Esophagus mucosa (tissue), 1 donor: ENCODE data around the gene SLC36A1. TPM values are rescaled to one million over a fixed set of nuclear protein-coding genes. Genes with fewer than 3 reads are reported as not detected.
"Not testable (repeated sequence)": the region's sequence is repeated elsewhere in the genome, so short reads cannot be mapped to it uniquely, and the experiment has no call there.

Experiments
- ATAC-seq: fragments of 200-7000 bp; cut with Tn5 transposase; one replicate; pipeline ENCODE4 v1.9.1; 2020
- total RNA-seq: library from RNA; stranded (reverse); gene quantifications from one replicate; pipeline ENCODE4 v1.2.4, GENCODE V29; 2023
- donor health status: DM: yes; HTN: yes; CAD: no.

The SLC36A1 gene
- total RNA-seq = 5.9 TPM

DNA sequence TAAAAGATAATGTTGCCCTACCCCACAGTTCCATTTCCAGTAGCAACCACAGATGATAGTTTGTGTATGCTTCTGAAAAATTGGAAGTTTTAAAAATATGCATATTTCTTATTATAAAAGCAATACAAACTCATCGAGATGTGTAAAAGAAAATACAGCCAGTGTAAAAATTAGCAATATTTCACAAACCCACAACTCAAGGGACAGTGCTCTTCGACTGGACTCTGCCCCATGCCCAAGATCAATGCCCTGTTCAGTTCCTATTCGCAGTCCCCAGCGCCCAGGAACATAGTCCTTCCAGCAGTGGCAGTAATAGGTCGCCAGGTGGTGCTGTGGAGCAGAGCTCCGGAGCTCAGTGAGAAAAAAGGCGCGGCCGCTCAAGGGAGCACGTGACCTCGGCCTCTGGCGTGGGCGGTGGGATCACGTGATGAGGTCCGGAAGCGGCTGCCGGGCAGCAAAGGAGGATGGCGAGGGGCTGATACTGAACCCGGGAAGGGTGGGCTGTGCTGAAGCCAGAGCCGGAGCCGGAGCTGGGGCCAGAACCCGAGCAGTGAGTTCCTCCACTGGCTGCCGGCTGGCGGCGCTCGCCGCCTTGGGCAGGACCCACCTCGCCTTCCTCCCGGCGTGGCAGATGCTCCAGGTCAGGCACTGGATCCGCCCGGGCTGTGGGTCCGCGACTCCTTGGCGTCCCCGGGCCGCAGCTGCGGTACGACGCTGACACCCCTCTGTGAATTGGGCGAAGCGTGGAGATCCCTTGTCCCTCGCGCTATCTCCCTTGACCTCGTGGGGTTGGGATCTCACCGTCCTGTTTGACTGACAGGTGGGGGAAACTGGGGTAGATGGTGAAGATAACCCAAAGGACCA is at the start of gene SLC36A1:
TSS of gene SLC36A1 (plus strand) at position 430 of the 864 bp plus-strand sequence. CDS start 11,190 bp downstream, outside the sequence.
- ATAC-seq = peak; percentile 100

DNA sequence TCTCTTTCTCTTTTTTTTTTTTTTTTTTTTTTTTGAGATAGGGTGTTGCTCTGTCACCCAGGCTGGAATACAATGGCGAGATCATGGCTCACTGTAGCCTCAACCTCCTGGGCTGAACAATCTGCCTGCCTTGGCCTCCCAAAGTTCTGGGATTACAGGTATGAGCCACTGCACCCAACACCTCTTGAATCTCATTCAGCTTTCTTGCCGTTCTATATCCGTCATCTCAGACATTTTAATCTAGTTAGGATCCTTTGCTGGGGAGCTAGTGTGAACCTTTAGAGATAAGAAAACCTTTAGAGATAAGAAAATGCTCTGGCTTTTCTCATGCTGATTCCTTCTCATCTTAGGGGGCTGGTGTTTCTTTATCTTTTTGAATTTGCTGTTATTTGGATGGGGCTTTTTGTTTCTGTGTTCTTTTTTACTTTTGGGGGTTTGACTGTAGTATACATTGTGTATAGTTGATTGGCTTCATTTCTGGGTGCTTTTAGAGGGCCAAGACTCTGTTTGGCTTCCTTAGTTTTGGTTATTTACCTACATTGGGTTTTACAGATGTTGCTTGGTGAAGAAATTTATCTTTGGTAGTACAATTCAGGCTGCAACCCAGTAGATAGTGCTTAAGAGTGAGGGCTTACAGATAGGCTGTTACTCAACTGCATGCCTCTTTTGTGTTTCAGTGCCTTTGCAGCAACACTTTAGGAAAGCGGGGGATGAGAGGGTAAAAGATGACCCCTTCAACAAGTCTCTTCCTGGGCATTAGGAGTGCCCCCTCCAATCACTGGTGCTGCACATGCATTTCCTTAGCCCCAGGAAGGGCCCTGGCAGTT is 41.9 kb upstream of the SLC36A1 start:
- no peak for ATAC-seq

DNA sequence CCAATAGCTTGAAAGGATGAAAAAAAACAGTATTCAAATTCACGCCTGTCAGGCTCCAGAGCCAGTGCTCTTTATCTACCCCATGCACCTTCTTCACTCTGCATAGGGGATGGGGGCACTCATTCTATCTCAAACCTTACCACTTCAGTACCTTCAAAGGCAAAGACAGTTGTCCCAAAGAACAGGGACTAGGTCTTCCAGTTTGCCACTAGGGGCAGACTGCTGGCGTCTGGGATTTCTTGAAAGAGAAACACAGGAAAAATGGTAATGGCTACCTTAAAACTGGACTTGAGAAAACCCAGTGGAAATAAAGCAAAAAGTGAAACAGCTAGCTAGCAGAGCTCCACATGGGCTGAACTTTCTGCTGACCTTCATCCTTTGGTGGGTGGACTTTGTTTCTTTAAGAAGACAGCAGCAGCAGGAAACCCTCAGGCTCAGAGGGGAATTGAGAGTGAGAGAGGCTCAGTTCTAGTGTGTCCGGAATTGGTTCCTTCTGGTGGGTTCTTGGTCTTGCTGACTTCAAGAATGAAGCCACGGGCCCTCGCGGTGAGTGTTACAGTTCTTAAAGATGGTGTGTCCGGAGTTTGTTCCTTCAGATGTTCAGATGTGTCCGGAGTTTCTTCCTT is 41.0 kb upstream of the SLC36A1 start:
- no peak for ATAC-seq

DNA sequence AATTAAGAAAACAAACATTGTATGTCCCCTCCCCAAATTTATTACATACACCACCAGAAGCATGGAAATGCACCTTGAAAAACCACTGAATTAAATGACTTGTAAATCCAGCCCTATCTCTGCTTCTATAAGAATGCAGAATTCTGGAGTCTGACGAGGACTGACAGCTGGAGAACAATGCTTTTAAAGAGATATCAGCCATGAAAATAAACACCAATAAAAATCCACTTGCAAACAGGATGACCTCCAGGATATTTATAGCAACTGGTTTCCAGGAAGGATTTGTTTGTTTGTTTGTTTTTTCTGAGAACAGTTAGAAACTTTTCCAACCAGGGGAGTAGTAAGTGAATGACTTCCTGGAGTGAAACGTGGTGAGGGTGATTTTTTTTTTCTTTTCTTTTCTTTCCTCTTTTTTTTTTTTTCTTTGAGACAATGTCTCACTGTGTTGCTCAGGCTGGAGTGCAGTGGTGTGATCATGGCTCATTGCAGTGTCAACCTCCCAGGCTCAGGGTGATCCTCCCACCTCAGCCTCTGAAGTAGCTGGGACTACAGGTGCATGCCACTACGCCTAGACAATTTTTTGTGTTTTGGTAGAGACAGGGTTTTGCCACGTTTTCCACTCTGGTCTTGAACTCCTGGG is 38.7 kb upstream of the SLC36A1 start:
- ATAC-seq = no peak

DNA sequence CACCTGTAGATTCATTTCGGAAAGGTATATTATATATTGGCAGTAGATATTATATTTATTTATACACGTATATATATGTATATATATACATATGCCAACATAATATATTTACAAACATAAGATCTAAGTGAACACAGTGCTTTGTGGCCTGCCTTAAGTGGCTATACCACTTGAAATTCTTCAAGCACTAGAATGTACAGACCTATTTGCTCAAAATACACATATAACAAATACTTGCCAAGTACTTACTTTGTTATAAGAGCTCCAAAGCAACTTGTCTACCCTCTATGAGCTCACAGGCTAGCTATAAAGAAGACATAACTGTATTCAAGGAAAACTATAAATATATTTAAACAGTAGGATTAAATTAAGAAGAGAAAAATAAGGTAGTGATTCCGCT is 33.6 kb upstream of the SLC36A1 start:
- no peak for ATAC-seq

DNA sequence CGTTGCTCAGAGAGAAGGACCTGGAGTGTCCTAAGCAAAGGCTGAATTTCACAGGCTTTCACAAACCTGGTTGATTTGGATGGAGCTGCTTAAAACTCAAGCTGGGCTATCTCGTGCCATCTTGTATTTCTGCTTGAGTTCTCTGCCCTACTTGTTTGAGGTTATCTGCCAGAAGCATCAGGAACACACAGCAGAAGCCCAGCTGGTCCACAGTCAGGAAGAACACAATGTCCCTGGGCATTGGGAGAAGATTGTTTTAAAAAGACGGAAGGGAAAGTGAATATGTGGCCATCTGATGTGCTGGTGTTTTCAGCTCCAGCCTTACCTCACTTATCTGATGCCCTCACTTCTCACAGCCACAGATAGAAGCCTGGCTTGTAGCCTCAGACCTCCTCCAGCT is 32.9 kb upstream of the SLC36A1 start:
- ATAC-seq = no peak

DNA sequence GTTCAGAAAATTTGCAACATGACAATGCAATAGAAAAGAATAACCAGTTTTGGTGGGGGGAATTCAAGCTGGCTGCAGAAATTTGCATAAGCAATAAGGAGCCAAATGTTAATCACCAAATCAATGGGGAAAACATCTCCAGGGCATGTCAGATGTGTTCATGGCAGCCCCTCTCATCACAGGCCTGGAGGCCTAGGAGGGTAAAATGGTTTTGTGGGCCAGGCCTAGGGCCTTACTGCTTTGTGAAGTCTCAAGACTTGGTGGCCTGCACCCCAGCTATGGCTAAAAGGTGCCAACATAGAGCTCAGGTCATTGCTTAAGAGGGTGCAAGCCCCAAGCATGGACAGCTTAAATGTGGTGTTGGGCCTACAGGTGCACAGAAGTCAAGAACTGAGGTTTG is 29.7 kb upstream of the SLC36A1 start:
- no peak for ATAC-seq

DNA sequence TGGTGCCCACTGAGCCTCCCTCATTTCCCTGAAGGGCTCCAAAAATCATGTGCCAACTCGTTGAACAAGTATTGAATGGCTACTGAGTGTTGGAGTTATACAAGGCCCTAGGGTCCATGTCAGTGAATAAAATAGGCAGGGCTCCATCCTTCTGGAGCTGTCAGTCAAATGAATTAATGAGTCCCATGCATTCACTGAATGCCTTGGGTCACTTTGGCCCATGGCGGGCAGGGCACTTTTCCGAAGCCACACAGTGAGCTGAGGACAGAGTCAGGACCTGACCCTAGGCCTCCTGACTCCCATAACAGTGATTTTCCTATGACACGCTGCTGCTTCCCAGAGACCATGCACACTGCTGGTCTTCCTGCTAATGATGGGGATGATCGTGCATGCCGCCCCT is 27.3 kb upstream of the SLC36A1 start:
- no peak for ATAC-seq

DNA sequence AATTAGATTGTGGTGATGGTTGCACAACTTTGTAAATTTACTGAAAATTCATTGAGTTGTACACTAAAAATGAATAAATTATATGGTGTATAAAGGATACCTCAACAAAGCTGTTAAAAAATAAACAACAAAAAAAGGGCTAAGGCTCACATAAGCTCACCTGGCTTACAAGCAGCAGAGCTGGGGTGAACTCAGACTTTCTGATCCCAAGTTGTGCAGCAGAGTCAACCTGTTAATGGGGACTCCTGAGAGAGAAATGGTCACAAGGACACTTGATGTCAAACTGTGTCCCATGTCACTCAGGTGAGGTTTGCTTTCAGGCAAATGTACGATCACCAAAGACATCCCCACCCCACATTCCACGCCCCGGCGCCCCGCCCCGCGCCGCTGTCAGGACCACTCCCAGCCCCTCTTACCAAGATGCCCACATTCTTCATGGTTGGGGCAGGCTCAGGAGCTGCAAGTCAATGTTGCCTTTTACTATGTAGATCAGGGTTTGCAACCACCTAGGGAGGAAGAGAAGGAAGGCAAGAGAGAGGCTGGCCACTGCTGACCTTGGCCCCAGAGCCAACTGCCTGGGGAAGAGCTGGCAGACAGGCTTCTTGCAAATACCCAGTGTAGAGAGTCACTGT is 22.4 kb upstream of the SLC36A1 start:
- ATAC-seq = no peak

DNA sequence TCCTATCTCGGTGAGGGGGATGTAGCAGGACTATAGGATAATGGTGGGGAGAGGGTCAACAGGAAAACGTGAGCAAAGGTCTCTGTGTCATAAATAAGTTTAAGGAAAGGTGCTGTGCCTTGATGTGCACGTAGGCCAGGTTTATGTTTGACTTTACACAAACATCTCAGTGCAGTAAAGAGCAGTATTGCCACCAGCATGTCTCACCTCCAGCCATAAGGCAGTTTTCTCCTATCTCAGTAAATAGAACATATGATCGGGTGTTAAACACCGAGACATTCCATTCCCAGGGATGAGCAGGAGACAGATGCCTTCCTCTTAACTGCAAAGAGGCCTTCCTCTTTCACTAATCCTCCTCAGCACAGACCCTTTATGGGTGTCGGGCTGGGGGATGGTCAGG is 21.1 kb upstream of the SLC36A1 start:
- ATAC-seq = not testable (repeated sequence)

DNA sequence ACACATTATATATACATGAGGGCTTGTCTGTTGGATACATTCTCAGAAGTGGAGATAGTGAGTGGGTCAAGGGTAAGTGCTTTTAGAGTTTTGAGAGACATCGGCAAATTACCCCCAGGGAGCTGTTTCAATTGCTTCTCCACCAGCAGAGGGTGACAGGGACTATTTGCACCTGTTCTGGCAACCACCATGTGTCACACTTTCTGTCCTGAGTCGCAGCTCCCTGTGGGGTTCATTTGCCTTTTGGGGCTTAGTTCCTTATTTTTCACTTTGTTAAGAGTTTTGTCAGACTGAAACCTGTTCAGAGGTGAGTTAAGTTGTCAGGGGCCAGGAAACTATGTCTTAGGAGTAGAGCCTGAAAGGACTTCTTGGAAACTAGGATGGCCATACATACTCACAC is 20.1 kb upstream of the SLC36A1 start:
- ATAC-seq = no peak

DNA sequence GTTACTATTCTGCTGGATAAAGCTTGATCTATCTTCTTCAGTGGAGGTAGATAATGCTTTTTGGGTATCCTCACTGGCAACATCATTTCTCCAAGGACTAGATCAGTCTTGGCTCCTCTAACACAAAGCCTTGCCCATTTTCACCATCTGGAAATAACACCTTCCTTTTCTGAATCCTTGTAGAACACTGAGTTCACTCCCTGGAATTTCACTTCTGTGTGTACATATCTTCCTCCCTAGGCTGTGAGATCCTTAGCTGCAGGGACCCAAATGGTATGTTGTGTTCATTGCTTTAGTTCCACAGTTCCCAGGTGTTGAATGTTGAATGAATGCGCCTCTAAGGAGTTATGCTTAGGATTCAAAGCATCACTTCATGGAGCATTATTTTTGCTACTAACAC is 16.7 kb upstream of the SLC36A1 start:
- ATAC-seq = no peak

DNA sequence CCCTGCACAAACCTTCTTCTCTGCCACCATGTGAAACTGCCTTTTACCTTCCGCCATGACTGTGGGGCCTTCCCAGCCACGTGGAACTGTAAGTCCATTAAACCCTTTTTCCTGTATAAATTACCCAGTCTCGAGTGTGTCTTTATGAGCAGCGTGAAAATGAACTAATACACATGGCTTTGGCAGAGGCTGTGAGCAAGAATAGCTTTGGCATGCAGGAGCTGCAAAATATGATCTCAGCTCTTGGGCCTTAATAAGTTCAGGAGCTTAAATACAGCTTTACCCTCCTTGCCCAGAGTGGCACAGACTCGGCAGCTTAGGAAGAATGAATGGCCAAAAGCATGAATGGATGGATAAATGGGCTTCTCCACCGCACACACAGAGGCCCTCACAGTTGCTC is 15.7 kb upstream of the SLC36A1 start:
- no peak for ATAC-seq

DNA sequence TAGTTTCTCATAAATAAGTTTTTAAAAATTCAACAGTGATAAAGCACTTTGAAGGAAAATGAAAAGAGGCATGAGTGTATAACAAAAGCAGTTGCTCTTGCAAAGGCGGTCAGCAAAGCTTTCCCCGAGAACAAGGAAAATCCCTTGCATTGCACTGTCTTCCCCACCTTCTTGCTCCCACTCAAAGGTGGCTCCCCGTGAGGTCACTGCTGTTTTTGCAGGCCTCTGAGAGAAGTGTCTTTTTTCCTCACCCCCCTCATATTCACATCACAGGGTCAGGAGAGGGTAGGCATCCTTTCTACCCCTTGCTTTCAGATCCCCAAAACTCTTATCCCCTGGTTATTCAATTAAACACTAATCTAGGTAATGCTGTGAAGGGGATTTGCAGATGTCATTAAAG is 15.2 kb upstream of the SLC36A1 start:
- no peak for ATAC-seq

DNA sequence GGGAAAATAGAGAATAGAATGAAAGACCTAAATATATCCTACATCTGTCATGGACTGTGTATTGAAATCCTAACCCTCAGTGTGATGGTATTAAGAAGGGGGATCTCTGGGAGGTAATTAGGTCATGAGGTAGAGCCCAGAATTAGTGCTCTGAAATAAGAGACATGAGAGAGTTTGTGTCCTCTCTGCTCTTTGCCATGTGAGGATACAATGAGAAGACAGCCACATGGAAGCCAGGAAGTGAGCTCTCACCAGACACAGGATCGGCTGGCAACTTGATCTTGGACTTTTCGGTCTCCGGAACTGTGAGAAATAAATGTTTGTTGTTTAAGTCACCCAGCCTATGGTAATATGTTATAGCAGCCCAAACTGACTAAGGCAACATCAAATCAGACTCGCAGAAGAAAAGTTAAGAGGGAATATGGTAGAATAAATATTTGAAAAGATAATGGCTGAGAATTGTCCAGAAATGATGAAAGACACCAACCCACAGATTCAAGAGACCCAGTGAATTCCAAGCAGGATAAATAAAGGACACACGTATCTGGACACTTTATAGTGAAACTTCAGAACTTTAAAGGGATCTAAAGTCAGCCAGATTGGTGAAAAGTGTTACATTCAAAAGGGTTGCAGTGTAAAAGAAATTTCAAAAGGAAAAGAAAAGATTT is 12.7 kb upstream of the SLC36A1 start:
- ATAC-seq = no peak

DNA sequence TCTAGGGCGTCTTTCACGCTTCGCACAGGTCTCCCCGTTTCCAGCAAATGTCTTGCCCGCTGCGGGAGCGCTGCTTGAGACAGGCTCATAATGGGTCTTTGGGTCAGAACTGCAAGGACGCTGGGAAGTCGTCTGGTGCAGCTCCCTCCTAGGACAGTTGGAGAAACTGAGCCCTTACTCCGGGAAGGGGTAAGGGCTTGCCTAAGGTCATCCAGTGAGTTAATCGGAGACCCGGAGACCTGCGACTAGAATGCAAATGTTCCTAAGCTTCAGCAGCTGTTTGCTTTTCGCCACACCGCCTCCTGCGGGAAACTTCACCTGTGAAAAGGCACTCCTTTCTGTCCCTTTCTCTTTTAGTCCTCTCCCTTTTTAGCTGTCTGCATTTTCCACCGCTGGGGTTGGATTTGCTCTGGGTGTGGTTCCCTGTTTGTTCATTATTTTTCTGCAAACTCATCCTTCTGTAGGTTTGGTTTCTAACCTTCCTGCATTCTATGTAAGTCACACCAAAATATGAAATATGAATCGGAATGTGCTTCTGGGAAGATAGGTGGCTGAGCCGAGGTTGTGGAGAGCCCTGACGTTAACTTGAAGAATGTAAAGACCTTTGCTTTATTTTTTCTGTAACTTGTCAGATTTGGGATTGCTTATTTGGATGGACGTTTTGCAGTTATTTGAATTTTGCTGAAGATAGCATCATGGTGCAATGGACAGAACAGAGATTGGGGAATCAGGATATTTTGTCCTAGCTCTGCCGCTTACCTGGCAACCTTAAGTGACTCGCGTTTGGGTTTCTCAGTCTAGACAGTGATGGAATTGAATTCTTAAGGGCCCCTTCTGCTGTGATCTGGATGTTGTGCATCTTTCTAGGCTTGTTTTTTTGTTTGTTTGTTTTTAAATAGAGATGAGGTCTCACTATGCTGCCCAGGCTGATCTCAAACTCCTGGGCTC is 909 bp downstream of the SLC36A1 start:
- peak; percentile 53 for ATAC-seq

DNA sequence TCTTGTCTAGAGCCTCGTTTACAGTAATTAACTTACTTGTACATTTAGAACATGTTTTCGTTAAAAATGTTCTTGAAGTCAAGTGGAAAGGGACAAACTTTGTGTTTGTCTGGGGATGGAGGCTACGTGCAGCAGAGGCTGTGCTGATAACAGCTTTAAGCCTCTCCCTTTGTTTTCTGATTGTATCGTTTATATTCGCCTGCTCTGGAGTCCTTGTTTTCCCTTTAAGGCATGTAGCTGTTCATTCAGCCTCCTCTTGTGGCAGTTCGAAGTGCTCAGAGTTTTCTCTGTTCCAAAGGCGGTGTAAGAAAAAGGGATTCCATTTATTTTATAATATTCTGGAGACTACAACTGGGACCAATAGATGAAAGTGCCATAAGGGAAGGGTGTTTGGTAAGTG is 1.9 kb downstream of the SLC36A1 start:
- ATAC-seq = no peak

DNA sequence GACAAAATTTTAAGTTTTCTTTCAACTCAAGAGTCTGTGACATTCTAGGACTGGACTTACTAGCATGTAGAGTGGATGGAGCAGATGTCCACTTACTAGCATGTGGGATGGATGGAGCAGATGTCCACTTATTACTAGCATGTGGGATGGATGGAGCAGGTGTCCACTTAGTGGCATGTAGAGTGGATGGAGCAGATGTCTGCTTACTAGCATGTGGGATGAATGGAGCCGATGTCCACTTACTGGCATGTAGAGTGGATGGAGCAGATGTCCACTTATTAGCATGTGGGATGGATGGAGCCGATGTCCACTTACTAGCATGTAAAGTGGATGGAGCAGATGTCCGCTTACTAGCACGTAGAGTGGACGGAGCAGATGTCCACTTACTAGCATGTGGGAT is 2.4 kb downstream of the SLC36A1 start:
- no peak for ATAC-seq

DNA sequence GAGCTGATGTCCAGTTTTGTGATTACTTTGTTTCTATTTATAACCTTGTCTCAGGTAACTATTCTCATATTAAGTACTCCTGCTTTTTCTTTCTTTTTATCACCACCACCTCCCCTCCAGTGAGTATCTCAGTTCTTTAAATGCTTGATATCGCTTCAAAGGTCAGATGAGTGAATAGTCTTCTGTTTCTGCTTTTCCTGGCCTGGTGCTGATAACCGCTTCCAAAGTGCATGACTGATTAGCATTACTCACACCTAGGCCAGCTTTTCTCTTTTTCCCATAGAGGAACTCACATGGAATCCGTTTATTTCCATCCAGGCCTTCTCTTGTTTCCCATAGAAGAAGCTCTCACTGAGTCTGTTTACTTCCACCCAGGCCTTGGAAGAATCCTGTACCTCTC is 3.2 kb downstream of the SLC36A1 start:
- ATAC-seq = no peak
